Trophoblast cell (in vitro differentiated cells and primary cell): ENCODE results near the gene KCNJ16.

Experiments used
- DNase-seq, 2 donors: peaks; one replicate each; pipeline ENCODE4 v3.0.0-alpha.2; 2016
- H2AFZ ChIP-seq: 2 replicates; pipeline ENCODE4 v1.6.1; 2013; ENCODE audit warnings: low read length, moderate library complexity, mild to moderate bottlenecking; ENCODE audit not compliant: insufficient read depth, poor library complexity
- H2AK5ac ChIP-seq: 2 replicates; pipeline ENCODE4 v1.6.1; 2013; ENCODE audit warnings: mild to moderate bottlenecking, low read length
- H2BK120ac ChIP-seq: 2 replicates; pipeline ENCODE4 v1.6.1; 2013; ENCODE audit warnings: low read length, mild to moderate bottlenecking, moderate library complexity; ENCODE audit not compliant: insufficient read depth, poor library complexity
- H2BK12ac ChIP-seq: 2 replicates; pipeline ENCODE4 v1.6.1; 2013; ENCODE audit warnings: mild to moderate bottlenecking, low read length, moderate library complexity
- H2BK5ac ChIP-seq: 2 replicates; pipeline ENCODE4 v1.6.1; 2013; ENCODE audit warnings: low read length, low read depth, moderate library complexity, mild to moderate bottlenecking; ENCODE audit not compliant: poor library complexity
- H3K14ac ChIP-seq: 2 replicates; pipeline ENCODE4 v1.6.1; 2013; ENCODE audit warnings: mild to moderate bottlenecking, low read length
- H3K18ac ChIP-seq: 2 replicates; pipeline ENCODE4 v1.6.1; 2013; ENCODE audit warnings: mild to moderate bottlenecking, low read length
- H3K23ac ChIP-seq: 2 replicates; pipeline ENCODE4 v1.6.1; 2013; ENCODE audit warnings: low read length
- H3K27ac ChIP-seq: 2 replicates; pipeline ENCODE4 v1.5.1; 2013; ENCODE audit warnings: low read depth, mild to moderate bottlenecking, inconsistent platforms, low read length, moderate library complexity
- H3K27me3 ChIP-seq: 2 replicates; pipeline ENCODE4 v1.6.1; 2013; ENCODE audit warnings: inconsistent platforms, mild to moderate bottlenecking, low read length, moderate library complexity; ENCODE audit not compliant: insufficient read depth
- H3K36me3 ChIP-seq, 2 experiments: 1 replicate in 1 of 2; 2 replicates in 1 of 2; pipeline ENCODE4 v1.6.1; 2013; ENCODE audit warnings: low read length in 2 of 2, mild to moderate bottlenecking in 2 of 2, moderate library complexity in 1 of 2; ENCODE audit not compliant: insufficient read depth in 2 of 2, control insufficient read depth in 1 of 2
- H3K4ac ChIP-seq: 2 replicates; pipeline ENCODE4 v1.6.1; 2013; ENCODE audit warnings: low read depth, mild to moderate bottlenecking, low read length, moderate library complexity
- H3K4me1 ChIP-seq, 2 experiments: 1 replicate in 1 of 2; 2 replicates in 1 of 2; pipeline ENCODE4 v1.6.1; 2013; ENCODE audit warnings: low read length in 2 of 2, mild to moderate bottlenecking in 2 of 2, moderate library complexity in 1 of 2; ENCODE audit not compliant: insufficient read depth in 2 of 2, control insufficient read depth in 1 of 2
- H3K4me2 ChIP-seq: 2 replicates; pipeline ENCODE4 v1.6.1; 2013; ENCODE audit warnings: inconsistent platforms, mild to moderate bottlenecking, low read length, moderate library complexity
- H3K4me3 ChIP-seq: 2 replicates; pipeline ENCODE4 v1.5.1; 2013; ENCODE audit warnings: mild to moderate bottlenecking, low read depth, low read length, inconsistent platforms
- H3K79me1 ChIP-seq: one replicate; pipeline ENCODE4 v1.6.1; 2013; ENCODE audit warnings: low read length
- H3K79me2 ChIP-seq: 2 replicates; pipeline ENCODE4 v1.6.1; 2013; ENCODE audit warnings: low read length, mild to moderate bottlenecking; ENCODE audit not compliant: control insufficient read depth, insufficient read depth, poor library complexity
- H3K9ac ChIP-seq: 2 replicates; pipeline ENCODE4 v1.6.1; 2013; ENCODE audit warnings: mild to moderate bottlenecking, low read length
- H3K9me3 ChIP-seq: 2 replicates; pipeline ENCODE4 v1.6.1; 2013; ENCODE audit warnings: low read depth, mild to moderate bottlenecking, control low read depth, inconsistent platforms, low read length; ENCODE audit not compliant: insufficient read depth
- H4K12ac ChIP-seq: 2 replicates; pipeline ENCODE4 v1.6.1; 2013; ENCODE audit warnings: low read depth, mild to moderate bottlenecking, low read length, moderate library complexity
- H4K8ac ChIP-seq: 2 replicates; pipeline ENCODE4 v1.6.1; 2013; ENCODE audit warnings: low read depth, mild to moderate bottlenecking, low read length, moderate library complexity
- H4K91ac ChIP-seq: one replicate; pipeline ENCODE4 v1.6.1; 2013; ENCODE audit warnings: low read depth, mild to moderate bottlenecking, low read length, moderate library complexity
- WGBS: extraction: QIAGEN DNeasy Blood & Tissue Kit; methylation state at CpG from one replicate; pipeline ENCODE4 v1.1.7; 2013; ENCODE audit warnings: missing lambda C conversion rate; ENCODE audit not compliant: insufficient read length, insufficient coverage; ENCODE audit errors: extremely low coverage; 5-methylcytosine and 5-hydroxymethylcytosine counted together

The KCNJ16 gene

DNA sequence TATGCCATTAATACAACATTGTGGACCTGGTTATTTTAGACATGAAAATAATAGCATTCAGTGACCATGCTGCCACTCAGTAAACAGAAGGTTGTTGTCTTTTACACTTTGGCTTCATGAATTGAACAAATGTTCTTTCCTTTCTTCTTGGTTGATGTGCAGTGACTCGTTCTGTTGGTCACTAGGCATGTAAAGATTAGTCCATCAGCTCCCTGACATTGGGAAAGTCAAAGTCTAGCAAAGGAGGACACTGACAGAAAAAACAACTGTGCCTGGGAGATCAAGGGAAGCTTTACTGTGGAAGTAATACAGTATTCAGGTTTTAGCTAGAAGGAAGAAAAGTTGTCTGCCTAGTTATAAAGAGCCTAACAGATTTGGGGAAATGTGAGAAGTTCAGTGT, 6.9 kb downstream of the KCNJ16 start:
- Histone ChIP-seq H4K91ac (no peak overlapping the region), H3K14ac (no peak overlapping the region)

DNA sequence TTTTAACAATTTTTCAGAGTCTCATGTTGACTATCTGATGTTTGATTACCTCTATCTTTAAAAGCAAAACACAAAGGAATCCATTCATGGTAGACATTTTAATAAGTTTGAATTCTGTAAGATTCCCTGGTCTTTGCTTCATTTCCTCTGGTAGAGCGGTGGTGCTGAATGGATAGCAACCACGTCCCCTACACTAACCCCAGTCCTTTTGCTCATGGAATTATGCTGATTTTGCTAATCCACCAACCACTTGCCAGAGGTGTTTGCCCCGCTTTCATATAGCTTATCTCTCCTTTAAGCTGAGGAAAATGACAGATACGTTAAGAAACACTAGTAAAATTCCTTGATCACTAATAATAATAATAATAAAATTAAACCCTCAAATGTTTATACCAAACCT, 9.5 kb downstream of the KCNJ16 start:
- Histone ChIP-seq H2BK120ac (no peak overlapping the region), H3K27me3 (no peaks in the 10 kb centered on the region), H3K9ac (no peak overlapping the region), H3K79me1 (no peaks in the 10 kb centered on the region), H2AFZ (no peak overlapping the region), H3K4me1 (no peaks in the 10 kb centered on the region), H2BK12ac (no peak overlapping the region), H3K4ac (no peak overlapping the region), H3K9me3 (no peaks in the 10 kb centered on the region), H3K36me3 (no peaks in the 10 kb centered on the region), H4K8ac (no peak overlapping the region), H3K18ac (no peak overlapping the region), H2BK5ac (no peak overlapping the region), H3K23ac (no peak overlapping the region), H3K14ac (no peak overlapping the region), H4K12ac (no peak overlapping the region), H2AK5ac (no peak overlapping the region), H4K91ac (no peak overlapping the region), H3K79me2 (no peaks in the 10 kb centered on the region), H3K4me3 (no peak overlapping the region), H3K4me2 (no peak overlapping the region), H3K27ac (no peak overlapping the region)
- no peak for DNase-seq
- no CpG with 5 or more reads among the region's 4 CpGs for WGBS

More for the DNA sequence above, 6.9 kb downstream of the KCNJ16 start:
- Histone ChIP-seq H2BK12ac (no peak overlapping the region), H3K79me1 (no peaks in the 10 kb centered on the region), H2AK5ac (no peak overlapping the region), H4K12ac (no peak overlapping the region), H3K4ac (no peak overlapping the region), H3K27ac (no peak overlapping the region), H4K8ac (no peak overlapping the region), H3K79me2 (no peaks in the 10 kb centered on the region), H3K18ac (no peak overlapping the region), H3K4me3 (no peak overlapping the region), H3K4me1 (no peaks in the 10 kb centered on the region), H3K36me3 (no peaks in the 10 kb centered on the region), H2BK5ac (no peak overlapping the region), H2BK120ac (no peak overlapping the region), H3K27me3 (no peaks in the 10 kb centered on the region), H3K23ac (no peak overlapping the region), H2AFZ (no peak overlapping the region), H3K4me2 (no peak overlapping the region), H3K9me3 (no peaks in the 10 kb centered on the region), H3K9ac (no peak overlapping the region)
- no CpG with 5 or more reads among the region's 1 CpG for WGBS
- DNase-seq: no peak

DNA sequence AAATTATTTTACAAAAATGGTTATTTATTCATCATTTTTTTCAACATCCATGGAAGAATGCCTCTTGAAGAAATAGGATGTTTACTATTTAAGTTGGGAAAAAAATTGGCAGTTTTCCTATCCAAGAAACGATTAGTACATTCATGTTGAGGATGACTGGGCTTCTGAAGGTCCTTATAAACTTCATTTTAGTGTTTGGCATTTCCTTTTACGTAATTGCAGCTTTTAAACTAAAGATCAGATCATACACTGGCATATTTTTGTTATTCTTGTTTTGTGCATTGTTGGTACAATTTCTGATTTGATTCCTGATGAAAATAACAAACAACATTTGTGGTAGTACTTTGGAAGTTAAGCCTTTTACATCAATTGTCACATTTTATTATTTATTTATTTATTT, 11.5 kb downstream of the KCNJ16 start:
- Histone ChIP-seq H3K79me1 (no peaks in the 10 kb centered on the region), H3K9ac (no peak overlapping the region), H3K4me3 (no peak overlapping the region), H4K12ac (no peak overlapping the region), H4K91ac (no peak overlapping the region), H3K23ac (no peak overlapping the region), H3K14ac (no peak overlapping the region), H2BK12ac (no peak overlapping the region), H3K4me1 (no peaks in the 10 kb centered on the region), H2BK5ac (no peak overlapping the region), H2BK120ac (no peak overlapping the region), H3K27ac (no peak overlapping the region), H3K79me2 (no peaks in the 10 kb centered on the region), H3K18ac (no peak overlapping the region), H3K9me3 (no peaks in the 10 kb centered on the region), H3K36me3 (no peaks in the 10 kb centered on the region), H2AK5ac (no peak overlapping the region), H2AFZ (no peak overlapping the region), H4K8ac (no peak overlapping the region), H3K4me2 (no peak overlapping the region), H3K4ac (no peak overlapping the region), H3K27me3 (no peaks in the 10 kb centered on the region)
- no peak for DNase-seq
- WGBS: no CpG with 5 or more reads among the region's 2 CpGs

DNA sequence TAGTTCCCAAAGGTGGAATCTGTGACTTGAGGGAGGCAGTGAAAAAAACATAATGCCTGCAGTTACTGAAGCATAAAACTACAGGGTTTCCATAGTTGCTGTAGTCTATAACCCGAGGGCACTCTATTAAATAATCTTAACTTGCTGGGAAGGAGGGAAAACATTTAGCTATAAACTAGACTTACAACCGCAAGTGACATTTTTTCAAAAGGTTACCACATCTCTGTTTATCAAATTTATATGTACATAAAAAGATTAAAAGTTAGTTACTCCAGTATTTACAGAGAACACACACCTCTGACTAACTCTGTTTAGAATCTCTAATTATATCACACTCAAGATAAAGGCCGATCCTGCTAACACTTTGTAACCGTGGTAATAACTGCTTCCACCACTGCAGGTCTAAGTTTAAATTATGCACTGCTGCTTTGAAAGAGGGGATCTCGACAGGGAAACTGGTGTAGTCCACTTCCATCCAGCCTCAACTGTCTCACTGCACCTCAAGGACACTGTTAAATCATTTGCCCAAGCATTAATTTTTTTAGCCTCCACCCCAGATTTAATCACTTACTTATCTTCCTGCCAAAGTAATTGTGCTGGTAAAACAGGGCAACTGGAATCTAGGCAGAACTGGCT, 14.6 kb downstream of the KCNJ16 start:
- H3K4ac ChIP-seq: no peak overlapping the region
- H4K12ac ChIP-seq: no peak overlapping the region
- no peak overlapping the region for H4K91ac ChIP-seq
- no peak overlapping the region for H2BK12ac ChIP-seq
- H3K4me3 ChIP-seq: no peak overlapping the region
- no peaks in the 10 kb centered on the region for H3K36me3 ChIP-seq
- H2AK5ac ChIP-seq: no peak overlapping the region
- no peaks in the 10 kb centered on the region for H3K9me3 ChIP-seq
- H2BK5ac ChIP-seq: no peak overlapping the region
- no peaks in the 10 kb centered on the region for H3K79me2 ChIP-seq
- no peak overlapping the region for H3K27ac ChIP-seq
- no peak overlapping the region for H3K14ac ChIP-seq
- H3K9ac ChIP-seq: no peak overlapping the region
- H4K8ac ChIP-seq: no peak overlapping the region
- no peaks in the 10 kb centered on the region for H3K79me1 ChIP-seq
- no peaks in the 10 kb centered on the region for H3K4me1 ChIP-seq
- no CpG with 5 or more reads among the region's 5 CpGs for WGBS
- H3K23ac ChIP-seq: no peak overlapping the region
- H3K18ac ChIP-seq: no peak overlapping the region
- H2AFZ ChIP-seq: no peak overlapping the region
- DNase-seq: peak; percentile 44 to 69
- no peak overlapping the region for H3K4me2 ChIP-seq
- H3K27me3 ChIP-seq: no peaks in the 10 kb centered on the region
- no peak overlapping the region for H2BK120ac ChIP-seq
